HCT116 (cell line): ENCODE results near the gene EYA2. TPM values are rescaled to one million over a fixed set of nuclear protein-coding genes. Genes with fewer than 3 reads are reported as not detected.

ENCODE experiments used
- ATAC-seq: fragments of 200-7000 bp; cut with Tn5 transposase; 2 replicates; pipeline ENCODE4 v1.9.1; 2020; ENCODE audit warnings: mild to moderate bottlenecking, moderate library complexity
- BruUV-seq: library from RNA; stranded (reverse); fragments of 400-500 nt; replicated peaks from 2 replicates; lab custom pipeline; 2021; lab: Mats Ljungman, UMichigan
- CTCF ChIA-PET: fragments of 300-600 bp; sonication (Branson Sonifier 250); formaldehyde crosslinking; loops from one replicate; lab custom pipeline; 2021; ENCODE audit warnings: antibody characterized with exemption; lab: Charles Lee
- POLR2A ChIA-PET: fragments of 300-600, 350-600 bp; sonication (Branson Sonifier 250); formaldehyde crosslinking; loops from one replicate; lab custom pipeline; 2021; ENCODE audit warnings: antibody characterized with exemption; lab: Charles Lee
- RAD21 ChIA-PET, 2 experiments: fragments of 300-600 bp; sonication (Branson Sonifier 250); formaldehyde crosslinking; loops; one replicate each; lab custom pipeline; 2023; ENCODE audit warnings: low total read pairs in 2 of 2; ENCODE audit not compliant: uncharacterized antibody in 2 of 2, unreplicated experiment in 2 of 2, low non-redundant PET in 1 of 2; lab: Charles Lee
- DNase-seq: peaks from one replicate; pipeline ENCODE4 v3.0.0-alpha.2; 2010; ENCODE audit warnings: low read depth, low spot score
- H2AFZ ChIP-seq: fragments of 200-600 bp; shearing (Covaris generic), sonication (generic); 2 replicates; pipeline ENCODE4 v1.6.1; 2017; ENCODE audit warnings: low read depth, mixed run types, mixed read lengths, antibody characterized with exemption, low read length; ENCODE audit not compliant: poor library complexity, severe bottlenecking
- H3K27ac ChIP-seq: 2 replicates; pipeline ENCODE4 v1.5.1; 2012; ENCODE audit warnings: low read depth, low read length
- H3K27me3 ChIP-seq: fragments of 200-600 bp; sonication (generic); 2 replicates; pipeline ENCODE4 v1.6.1; 2016; ENCODE audit warnings: mixed run types, low read length, mixed read lengths; ENCODE audit not compliant: insufficient read depth
- H3K36me3 ChIP-seq, 2 experiments: fragments of 200-500 bp in 1 of 2; fragments of 200-600 bp in 1 of 2; sonication (Bioruptor generic) in 1 of 2; sonication (generic) in 1 of 2; 2 replicates each; pipeline versions ENCODE4 v1.5.1 to v1.6.1; 2014 to 2016; ENCODE audit warnings: low read length in 2 of 2, inconsistent platforms in 1 of 2, mixed read lengths in 1 of 2, mixed run types in 1 of 2; ENCODE audit not compliant: insufficient read depth in 2 of 2, control insufficient read depth in 1 of 2
- H3K4me1 ChIP-seq, 2 experiments: fragments of 200-600 bp in 1 of 2; sonication (generic) in 1 of 2; 2 replicates each; pipeline versions ENCODE4 v1.5.1 to v1.6.1; 2012 to 2017; ENCODE audit warnings: low read length in 2 of 2, inconsistent platforms in 1 of 2, mild to moderate bottlenecking in 1 of 2, mixed read lengths in 1 of 2, mixed run types in 1 of 2, moderate library complexity in 1 of 2; ENCODE audit not compliant: insufficient read depth in 2 of 2, control insufficient read depth in 1 of 2
- H3K4me2 ChIP-seq: fragments of 200-600 bp; sonication (generic); 2 replicates; pipeline ENCODE4 v1.6.1; 2017; ENCODE audit warnings: mixed run types, low read length, mixed read lengths
- H3K4me3 ChIP-seq, 2 experiments: fragments of 200-600 bp in 1 of 2; sonication (generic) in 1 of 2; replicated peaks in 1 of 2; 2 replicates each; pipeline ENCODE4 v1.5.1; 2011 to 2016; ENCODE audit warnings: low read length in 2 of 2, control low read depth in 1 of 2, low read depth in 1 of 2, mild to moderate bottlenecking in 1 of 2, mixed read lengths in 1 of 2, mixed run types in 1 of 2
- H3K79me2 ChIP-seq: fragments of 200-600 bp; sonication (generic); 2 replicates; pipeline ENCODE4 v1.6.1; 2017; ENCODE audit warnings: mild to moderate bottlenecking, mixed run types, low read length, moderate library complexity, mixed read lengths; ENCODE audit not compliant: insufficient read depth
- H3K9ac ChIP-seq: fragments of 200-600 bp; sonication (generic); 2 replicates; pipeline ENCODE4 v1.6.1; 2016; ENCODE audit warnings: low read length, mixed read lengths
- H3K9me2 ChIP-seq: fragments of 200-600 bp; sonication (generic), shearing (Covaris generic); 2 replicates; pipeline ENCODE4 v1.6.1; 2017; ENCODE audit warnings: mixed run types, mild to moderate bottlenecking, moderate library complexity; ENCODE audit not compliant: insufficient read depth
- H3K9me3 ChIP-seq, 2 experiments: fragments of 200-500 bp in 1 of 2; fragments of 200-600 bp in 1 of 2; sonication (Bioruptor generic) in 1 of 2; sonication (generic) in 1 of 2; 2 replicates each; pipeline ENCODE4 v1.6.1; 2014 to 2017; ENCODE audit warnings: low read length in 2 of 2, mixed read lengths in 2 of 2, inconsistent platforms in 1 of 2, low read depth in 1 of 2, mild to moderate bottlenecking in 1 of 2, mixed run types in 1 of 2, moderate library complexity in 1 of 2; ENCODE audit not compliant: control insufficient read depth in 1 of 2, insufficient read depth in 1 of 2
- H4K20me1 ChIP-seq: fragments of 200-600 bp; sonication (generic), shearing (Covaris generic); 2 replicates; pipeline ENCODE4 v1.6.1; 2017; ENCODE audit warnings: mixed run types, mild to moderate bottlenecking, moderate library complexity; ENCODE audit not compliant: insufficient read depth
- CBX3 ChIP-seq: IDR thresholded peaks from 2 replicates; pipeline ENCODE4 v1.6.1; 2012; ENCODE audit warnings: low read depth
- CEBPB ChIP-seq: IDR thresholded peaks from 2 replicates; pipeline ENCODE4 v1.6.1; 2012; ENCODE audit warnings: low read depth
- POLR2A ChIP-seq: IDR thresholded peaks from 2 replicates; pipeline ENCODE4 v1.7.0; 2011; ENCODE audit warnings: borderline replicate concordance; ENCODE audit not compliant: insufficient read depth, insufficient read length; ENCODE audit errors: extremely low read depth
- POLR2AphosphoS5 ChIP-seq: IDR thresholded peaks from 2 replicates; pipeline ENCODE4 v1.6.1; 2011; ENCODE audit warnings: mild to moderate bottlenecking, low read depth, low read length, moderate library complexity
- RAD21 ChIP-seq: IDR thresholded peaks from 2 replicates; pipeline ENCODE4 v1.6.1; 2012; ENCODE audit warnings: low read depth, mild to moderate bottlenecking
- SIN3A ChIP-seq: IDR thresholded peaks from 2 replicates; pipeline ENCODE4 v1.6.1; 2012; ENCODE audit warnings: low read depth
- SP1 ChIP-seq: IDR thresholded peaks from 2 replicates; pipeline ENCODE4 v1.6.1; 2012; ENCODE audit warnings: low read depth
- SRF ChIP-seq: IDR thresholded peaks from 2 replicates; pipeline ENCODE4 v1.6.1; 2012; ENCODE audit warnings: low read depth
- TCF7L2 ChIP-seq: IDR thresholded peaks from 2 replicates; pipeline ENCODE4 v1.7.0; 2011; ENCODE audit warnings: borderline replicate concordance, inconsistent platforms; ENCODE audit not compliant: insufficient read depth, insufficient read length; ENCODE audit errors: extremely low read depth
- YY1 ChIP-seq: IDR thresholded peaks from 2 replicates; pipeline ENCODE4 v1.6.1; 2011; ENCODE audit warnings: low read length, low read depth, moderate library complexity, mild to moderate bottlenecking; ENCODE audit not compliant: insufficient replicate concordance; ENCODE audit errors: extremely low read depth
- ZFX ChIP-seq: fragments of 450-650 bp; IDR thresholded peaks from 2 replicates; pipeline ENCODE4 v1.6.1; 2017
- ZNF274 ChIP-seq: fragments of 200-500 bp; sonication (Bioruptor generic); IDR thresholded peaks from 2 replicates; pipeline ENCODE4 v1.6.1; 2014; ENCODE audit warnings: mild to moderate bottlenecking, low read depth, low read length, inconsistent platforms
- intact Hi-C: fragments of 100-400 bp; cut with micrococcal nuclease; formaldehyde crosslinking; loops from 2 replicates; pipeline ENCODE4 v1.10.0; 2022
- total RNA-seq: library from RNA; stranded (reverse); gene quantifications from one replicate; pipeline ENCODE4 v1.2.1, GENCODE V29; 2021; ENCODE audit not compliant: unreplicated experiment
- TF ChIP-seq, protein P1 (sequence below): IDR thresholded peaks from 2 replicates; pipeline ENCODE4 v1.6.1; 2012; ENCODE audit warnings: low read depth
- TF ChIP-seq, protein P2 (sequence below): IDR thresholded peaks from 2 replicates; pipeline ENCODE4 v1.6.1; 2012
- TF ChIP-seq, protein P3 (sequence below), 3 experiments: fragments of 200-600 bp in 1 of 3; sonication (generic) in 1 of 3; IDR thresholded peaks in 2 of 3; conservative IDR thresholded peaks in 1 of 3; 2 replicates each; pipeline ENCODE4 v1.5.1; 2012 to 2017; ENCODE audit warnings: low read depth in 2 of 3, low read length in 2 of 3, antibody characterized with exemption in 1 of 3, borderline replicate concordance in 1 of 3, control low read depth in 1 of 3, mild to moderate bottlenecking in 1 of 3, mixed read lengths in 1 of 3, mixed run types in 1 of 3, moderate library complexity in 1 of 3; ENCODE audit not compliant: insufficient read depth in 1 of 3
- TF ChIP-seq, protein P4 (sequence below): IDR thresholded peaks from 2 replicates; pipeline ENCODE4 v1.6.1; 2011; ENCODE audit warnings: mild to moderate bottlenecking, low read length, moderate library complexity; ENCODE audit not compliant: insufficient replicate concordance; ENCODE audit errors: extremely low read depth
- TF ChIP-seq, protein P5 (sequence below): IDR thresholded peaks from 2 replicates; pipeline ENCODE4 v1.6.1; 2012

Gene EYA2
- total RNA-seq, 1 experiment from 2014 or later, result not detected

DNA sequence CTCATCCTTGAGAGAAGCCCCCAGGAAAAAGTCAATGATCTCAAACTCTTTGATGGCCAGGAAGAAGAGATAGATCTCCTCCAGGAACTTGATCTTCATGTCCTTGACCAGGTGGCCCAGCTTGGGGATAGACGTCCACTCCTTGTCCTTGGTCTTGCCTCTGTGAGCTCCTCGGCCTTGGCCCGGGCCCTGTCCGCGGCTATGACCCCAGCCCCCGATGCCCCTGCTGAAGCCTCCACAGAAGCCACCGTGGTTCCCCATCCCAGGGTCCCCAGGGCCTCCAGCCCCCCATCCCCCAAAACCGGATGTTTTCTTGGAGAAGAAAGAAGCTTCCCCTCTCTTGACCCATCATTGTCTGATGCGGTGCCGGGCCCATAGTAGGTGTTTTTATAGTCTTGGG is 266.8 kb downstream of the EYA2 start (continued):
- TF ChIP-seq, protein P1, sequence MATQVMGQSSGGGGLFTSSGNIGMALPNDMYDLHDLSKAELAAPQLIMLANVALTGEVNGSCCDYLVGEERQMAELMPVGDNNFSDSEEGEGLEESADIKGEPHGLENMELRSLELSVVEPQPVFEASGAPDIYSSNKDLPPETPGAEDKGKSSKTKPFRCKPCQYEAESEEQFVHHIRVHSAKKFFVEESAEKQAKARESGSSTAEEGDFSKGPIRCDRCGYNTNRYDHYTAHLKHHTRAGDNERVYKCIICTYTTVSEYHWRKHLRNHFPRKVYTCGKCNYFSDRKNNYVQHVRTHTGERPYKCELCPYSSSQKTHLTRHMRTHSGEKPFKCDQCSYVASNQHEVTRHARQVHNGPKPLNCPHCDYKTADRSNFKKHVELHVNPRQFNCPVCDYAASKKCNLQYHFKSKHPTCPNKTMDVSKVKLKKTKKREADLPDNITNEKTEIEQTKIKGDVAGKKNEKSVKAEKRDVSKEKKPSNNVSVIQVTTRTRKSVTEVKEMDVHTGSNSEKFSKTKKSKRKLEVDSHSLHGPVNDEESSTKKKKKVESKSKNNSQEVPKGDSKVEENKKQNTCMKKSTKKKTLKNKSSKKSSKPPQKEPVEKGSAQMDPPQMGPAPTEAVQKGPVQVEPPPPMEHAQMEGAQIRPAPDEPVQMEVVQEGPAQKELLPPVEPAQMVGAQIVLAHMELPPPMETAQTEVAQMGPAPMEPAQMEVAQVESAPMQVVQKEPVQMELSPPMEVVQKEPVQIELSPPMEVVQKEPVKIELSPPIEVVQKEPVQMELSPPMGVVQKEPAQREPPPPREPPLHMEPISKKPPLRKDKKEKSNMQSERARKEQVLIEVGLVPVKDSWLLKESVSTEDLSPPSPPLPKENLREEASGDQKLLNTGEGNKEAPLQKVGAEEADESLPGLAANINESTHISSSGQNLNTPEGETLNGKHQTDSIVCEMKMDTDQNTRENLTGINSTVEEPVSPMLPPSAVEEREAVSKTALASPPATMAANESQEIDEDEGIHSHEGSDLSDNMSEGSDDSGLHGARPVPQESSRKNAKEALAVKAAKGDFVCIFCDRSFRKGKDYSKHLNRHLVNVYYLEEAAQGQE, result no peak
- TF ChIP-seq TCF7L2 (no peak), ZNF274 (no peak), CEBPB (no peak), POLR2AphosphoS5 (no peak), SRF (no peak), CBX3 (no peak), SP1 (no peak), RAD21 (no peak)
- TF ChIP-seq, protein P2, sequence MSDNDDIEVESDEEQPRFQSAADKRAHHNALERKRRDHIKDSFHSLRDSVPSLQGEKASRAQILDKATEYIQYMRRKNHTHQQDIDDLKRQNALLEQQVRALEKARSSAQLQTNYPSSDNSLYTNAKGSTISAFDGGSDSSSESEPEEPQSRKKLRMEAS, result no peak

DNA sequence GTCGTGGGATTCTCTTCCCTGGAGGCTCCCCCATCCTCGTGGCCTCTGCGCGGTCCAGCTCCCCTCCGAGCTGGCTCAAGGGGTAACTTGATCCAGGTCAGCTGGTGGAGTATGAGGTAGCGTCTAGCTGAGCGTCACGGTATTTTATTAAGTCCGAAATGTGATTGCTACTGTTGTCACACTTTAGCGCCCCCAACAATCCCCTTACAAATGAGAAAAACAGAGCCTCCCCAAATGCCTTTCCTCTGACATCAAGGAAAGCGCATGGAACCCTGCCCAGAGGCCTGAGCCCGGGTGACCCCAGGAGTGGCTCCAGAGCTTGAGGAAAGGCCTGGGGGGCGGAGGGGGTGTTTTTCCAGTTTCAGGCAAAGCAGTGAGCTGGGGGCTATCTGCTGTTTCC is 269.5 kb downstream of the EYA2 start:
- ChIA-PET RAD21 (no interaction called here), CTCF (no interaction called here), POLR2A (no interaction called here)
- Histone ChIP-seq H3K4me1 (no peaks in the 10 kb centered on the region; a peak in 1 of 4 replicates), H3K27me3 (no peaks in the 10 kb centered on the region), H3K4me3 (no peak overlapping the region), H3K9me2 (no peaks in the 10 kb centered on the region), H4K20me1 (no peaks in the 10 kb centered on the region), H3K4me2 (no peak overlapping the region), H3K9ac (no peak overlapping the region), H3K27ac (no peak overlapping the region), H3K9me3 (no peaks in the 10 kb centered on the region), H2AFZ (no peak overlapping the region), H3K79me2 (no peaks in the 10 kb centered on the region), H3K36me3 (no peaks in the 10 kb centered on the region)
- no peak for DNase-seq
- no peak for ATAC-seq
- intact Hi-C loops, result no loop called here
- TF ChIP-seq, protein P3, sequence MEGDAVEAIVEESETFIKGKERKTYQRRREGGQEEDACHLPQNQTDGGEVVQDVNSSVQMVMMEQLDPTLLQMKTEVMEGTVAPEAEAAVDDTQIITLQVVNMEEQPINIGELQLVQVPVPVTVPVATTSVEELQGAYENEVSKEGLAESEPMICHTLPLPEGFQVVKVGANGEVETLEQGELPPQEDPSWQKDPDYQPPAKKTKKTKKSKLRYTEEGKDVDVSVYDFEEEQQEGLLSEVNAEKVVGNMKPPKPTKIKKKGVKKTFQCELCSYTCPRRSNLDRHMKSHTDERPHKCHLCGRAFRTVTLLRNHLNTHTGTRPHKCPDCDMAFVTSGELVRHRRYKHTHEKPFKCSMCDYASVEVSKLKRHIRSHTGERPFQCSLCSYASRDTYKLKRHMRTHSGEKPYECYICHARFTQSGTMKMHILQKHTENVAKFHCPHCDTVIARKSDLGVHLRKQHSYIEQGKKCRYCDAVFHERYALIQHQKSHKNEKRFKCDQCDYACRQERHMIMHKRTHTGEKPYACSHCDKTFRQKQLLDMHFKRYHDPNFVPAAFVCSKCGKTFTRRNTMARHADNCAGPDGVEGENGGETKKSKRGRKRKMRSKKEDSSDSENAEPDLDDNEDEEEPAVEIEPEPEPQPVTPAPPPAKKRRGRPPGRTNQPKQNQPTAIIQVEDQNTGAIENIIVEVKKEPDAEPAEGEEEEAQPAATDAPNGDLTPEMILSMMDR (IDR thresholded peaks at IDR 0.05 in 2 of 3, conservative IDR thresholded peaks at IDR 0.05 in 1 of 3; ENCODE audit: borderline replicate concordance in 1 of 3, insufficient read depth in 1 of 3, low read depth in 2 of 3, low read length in 2 of 3), result no peak
- TF ChIP-seq YY1, result no peak
- TF ChIP-seq POLR2A, result no peak
- TF ChIP-seq ZFX, result no peak
- TF ChIP-seq TCF7L2, result no peak
- no peak for TF ChIP-seq SIN3A
- TF ChIP-seq, protein P4, sequence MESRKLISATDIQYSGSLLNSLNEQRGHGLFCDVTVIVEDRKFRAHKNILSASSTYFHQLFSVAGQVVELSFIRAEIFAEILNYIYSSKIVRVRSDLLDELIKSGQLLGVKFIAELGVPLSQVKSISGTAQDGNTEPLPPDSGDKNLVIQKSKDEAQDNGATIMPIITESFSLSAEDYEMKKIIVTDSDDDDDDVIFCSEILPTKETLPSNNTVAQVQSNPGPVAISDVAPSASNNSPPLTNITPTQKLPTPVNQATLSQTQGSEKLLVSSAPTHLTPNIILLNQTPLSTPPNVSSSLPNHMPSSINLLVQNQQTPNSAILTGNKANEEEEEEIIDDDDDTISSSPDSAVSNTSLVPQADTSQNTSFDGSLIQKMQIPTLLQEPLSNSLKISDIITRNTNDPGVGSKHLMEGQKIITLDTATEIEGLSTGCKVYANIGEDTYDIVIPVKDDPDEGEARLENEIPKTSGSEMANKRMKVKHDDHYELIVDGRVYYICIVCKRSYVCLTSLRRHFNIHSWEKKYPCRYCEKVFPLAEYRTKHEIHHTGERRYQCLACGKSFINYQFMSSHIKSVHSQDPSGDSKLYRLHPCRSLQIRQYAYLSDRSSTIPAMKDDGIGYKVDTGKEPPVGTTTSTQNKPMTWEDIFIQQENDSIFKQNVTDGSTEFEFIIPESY, result no peak
- TF ChIP-seq, protein P5, sequence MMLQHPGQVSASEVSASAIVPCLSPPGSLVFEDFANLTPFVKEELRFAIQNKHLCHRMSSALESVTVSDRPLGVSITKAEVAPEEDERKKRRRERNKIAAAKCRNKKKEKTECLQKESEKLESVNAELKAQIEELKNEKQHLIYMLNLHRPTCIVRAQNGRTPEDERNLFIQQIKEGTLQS, result no peak
- no peak for TF ChIP-seq CBX3
- BruUV-seq, result no TSS peak
